GM10248 (cell line): ENCODE results near the gene PEX7.
"Not testable (repeated sequence)": the region's sequence is repeated elsewhere in the genome, so short reads cannot be mapped to it uniquely, and the experiment has no call there.

Experiments used
- CTCF ChIA-PET: fragments of 300-600 bp; sonication (Branson Sonifier 250); formaldehyde crosslinking; extraction: SDS; loops from one replicate; lab custom pipeline; 2021; ENCODE audit warnings: antibody characterized with exemption; lab: Yijun Ruan, JAX
- POLR2A ChIA-PET: fragments of 350-650 bp; sonication (Branson Sonifier 250); formaldehyde crosslinking; extraction: SDS; loops from one replicate; lab custom pipeline; 2020; ENCODE audit warnings: antibody characterized with exemption; lab: Yijun Ruan, JAX
- DNase-seq: peaks from one replicate; pipeline ENCODE4 v3.0.0; 2012; ENCODE audit errors: extremely low spot score
- CTCF ChIP-seq: IDR thresholded peaks from 2 replicates; pipeline ENCODE4 v1.5.1; 2012; ENCODE audit warnings: mild to moderate bottlenecking, low read depth; ENCODE audit errors: extremely low read depth, missing control alignments, control extremely low read depth

Gene PEX7

GRCh38 chr6:136950436-136951126 is 128.2 kb downstream of the PEX7 start:
- no peak for TF ChIP-seq CTCF
- CTCF ChIA-PET: no interaction called here
- POLR2A ChIA-PET: no interaction called here
- no peak for DNase-seq

GRCh38 chr6:136952714-136953260 is 130.4 kb downstream of the PEX7 start:
- TF ChIP-seq CTCF: no peak
- ChIA-PET CTCF (no interaction called here), POLR2A (no interaction called here)
- no peak for DNase-seq

GRCh38 chr6:136955123-136955522 is 132.7 kb downstream of the PEX7 start:
- CTCF ChIA-PET: interaction anchor here (1.1 kb wide), 1 partner anchor 1021 kb away, joined by 3 read pairs; no protein-coding TSS in a partner anchor
- POLR2A ChIA-PET: no interaction called here
- no peak for TF ChIP-seq CTCF
- DNase-seq: no peak

- DNase-seq: no peak
- no peak for TF ChIP-seq CTCF
- POLR2A ChIA-PET: no interaction called here
- CTCF ChIA-PET: interaction anchor here (1.0 to 1.2 kb wide), 2 partner anchors 16 to 313 kb away, joined by 3 to 4 read pairs; no protein-coding TSS in a partner anchor
These were observed 134.5 kb downstream of the PEX7 start for GRCh38 chr6:136956590-136957544.

- CTCF ChIA-PET: interaction anchor here (1.4 kb wide), 1 partner anchor 12 kb away, joined by 3 read pairs; no protein-coding TSS in a partner anchor
- no peak for TF ChIP-seq CTCF
- POLR2A ChIA-PET: no interaction called here
- DNase-seq: no peak
These were observed 135.8 kb downstream of the PEX7 start for GRCh38 chr6:136958168-136958567.

- no peak for TF ChIP-seq CTCF
- DNase-seq: no peak
- CTCF ChIA-PET: interaction anchor here (1.3 to 1.4 kb wide), 2 partner anchors 9 to 314 kb away, joined by 4 to 6 read pairs; no protein-coding TSS in a partner anchor
- POLR2A ChIA-PET: no interaction called here
These were observed 137.1 kb downstream of the PEX7 start for GRCh38 chr6:136959471-136959891.

GRCh38 chr6:136959935-136960334 is 137.5 kb downstream of the PEX7 start:
- DNase-seq, POLR2A ChIA-PET: not testable (repeated sequence)
- CTCF ChIA-PET: interaction anchor here (1.3 to 1.6 kb wide), 3 partner anchors 9 to 315 kb away, joined by 4 to 6 read pairs (median 6); no protein-coding TSS in a partner anchor
